H9 (cell line): ENCODE data around the gene FBXL2. TPM values are rescaled to one million over a fixed set of nuclear protein-coding genes. Genes with fewer than 3 reads are reported as not detected.

Experiments
- DNase-seq: peaks from one replicate; pipeline ENCODE4 v3.0.0-alpha.2; 2017
- H2AFZ ChIP-seq: one replicate; pipeline ENCODE4 v1.6.1; 2013; ENCODE audit warnings: mild to moderate bottlenecking, low read length, control low read depth, moderate library complexity
- H2AK5ac ChIP-seq: 2 replicates; pipeline ENCODE4 v1.6.1; 2013; ENCODE audit warnings: low read length, control low read depth, mixed read lengths; ENCODE audit not compliant: insufficient read length
- H2BK120ac ChIP-seq: one replicate; pipeline ENCODE4 v1.6.1; 2013; ENCODE audit warnings: low read depth, mild to moderate bottlenecking, low read length, control low read depth, inconsistent platforms; ENCODE audit not compliant: poor library complexity, severe bottlenecking
- H2BK12ac ChIP-seq: 2 replicates; pipeline ENCODE4 v1.6.1; 2013; ENCODE audit warnings: low read length, control low read depth, mixed read lengths, low read depth; ENCODE audit not compliant: insufficient read length
- H2BK15ac ChIP-seq: 2 replicates; pipeline ENCODE4 v1.6.1; 2013; ENCODE audit warnings: low read depth, low read length, control low read depth
- H2BK20ac ChIP-seq: one replicate; pipeline ENCODE4 v1.6.1; 2013; ENCODE audit warnings: low read depth, mild to moderate bottlenecking, low read length, control low read depth, inconsistent platforms; ENCODE audit not compliant: poor library complexity, severe bottlenecking
- H2BK5ac ChIP-seq: 2 replicates; pipeline ENCODE4 v1.6.1; 2013; ENCODE audit warnings: low read length, control low read depth, mixed read lengths; ENCODE audit not compliant: insufficient read length
- H3K14ac ChIP-seq: 2 replicates; pipeline ENCODE4 v1.6.1; 2013; ENCODE audit warnings: low read length, control low read depth; ENCODE audit not compliant: insufficient read depth
- H3K18ac ChIP-seq: 2 replicates; pipeline ENCODE4 v1.6.1; 2013; ENCODE audit warnings: low read depth, mild to moderate bottlenecking, mixed read lengths, low read length, control low read depth; ENCODE audit not compliant: insufficient read length
- H3K23ac ChIP-seq: 2 replicates; pipeline ENCODE4 v1.6.1; 2013; ENCODE audit warnings: low read length, control low read depth, mixed read lengths, low read depth; ENCODE audit not compliant: insufficient read length
- H3K23me2 ChIP-seq: 2 replicates; pipeline ENCODE4 v1.6.1; 2013; ENCODE audit warnings: low read depth, mild to moderate bottlenecking, mixed read lengths, low read length, control low read depth; ENCODE audit not compliant: insufficient read length, poor library complexity, severe bottlenecking
- H3K27ac ChIP-seq: 2 replicates; pipeline ENCODE4 v1.5.1; 2013; ENCODE audit warnings: low read length, control low read depth, mixed read lengths, low read depth; ENCODE audit not compliant: insufficient read length
- H3K27me3 ChIP-seq: 2 replicates; pipeline ENCODE4 v1.6.1; 2013; ENCODE audit warnings: low read length, control low read depth, inconsistent platforms; ENCODE audit not compliant: insufficient read depth
- H3K4ac ChIP-seq: 2 replicates; pipeline ENCODE4 v1.6.1; 2013; ENCODE audit warnings: low read depth, mild to moderate bottlenecking, control low read depth, inconsistent platforms, low read length, moderate library complexity
- H3K4me1 ChIP-seq: 2 replicates; pipeline ENCODE4 v1.6.1; 2013; ENCODE audit warnings: low read length, control low read depth, inconsistent platforms; ENCODE audit not compliant: insufficient read depth
- H3K4me2 ChIP-seq: 2 replicates; pipeline ENCODE4 v1.6.1; 2013; ENCODE audit warnings: low read length, control low read depth, mixed read lengths; ENCODE audit not compliant: insufficient read length, insufficient read depth
- H3K56ac ChIP-seq: 2 replicates; pipeline ENCODE4 v1.6.1; 2013; ENCODE audit warnings: low read depth, mild to moderate bottlenecking, mixed read lengths, low read length, control low read depth; ENCODE audit not compliant: insufficient read length
- H3K79me1 ChIP-seq: 2 replicates; pipeline ENCODE4 v1.6.1; 2013; ENCODE audit warnings: low read depth, mild to moderate bottlenecking, moderate library complexity, low read length, control low read depth, inconsistent platforms; ENCODE audit not compliant: insufficient read depth, poor library complexity, severe bottlenecking
- H3K79me2 ChIP-seq: 2 replicates; pipeline ENCODE4 v1.6.1; 2013; ENCODE audit warnings: low read length, control low read depth, inconsistent platforms; ENCODE audit not compliant: insufficient read depth
- H3K9ac ChIP-seq: 2 replicates; pipeline ENCODE4 v1.6.1; 2013; ENCODE audit warnings: low read length, control low read depth, mixed read lengths; ENCODE audit not compliant: insufficient read length; ENCODE audit errors: extremely low read depth
- H3K9me3 ChIP-seq: one replicate; pipeline ENCODE4 v1.6.1; 2013; ENCODE audit warnings: low read depth, low read length, inconsistent platforms; ENCODE audit not compliant: control insufficient read depth
- H3T11ph ChIP-seq: one replicate; pipeline ENCODE4 v1.6.1; 2013; ENCODE audit warnings: mild to moderate bottlenecking, low read length, control low read depth, inconsistent platforms
- H4K20me1 ChIP-seq: one replicate; pipeline ENCODE4 v1.6.1; 2013; ENCODE audit not compliant: control insufficient read depth, insufficient read length, insufficient read depth
- H4K5ac ChIP-seq: 2 replicates; pipeline ENCODE4 v1.6.1; 2013; ENCODE audit warnings: low read depth, mild to moderate bottlenecking, mixed read lengths, low read length, control low read depth; ENCODE audit not compliant: insufficient read length
- H4K8ac ChIP-seq: replicated peaks from 2 replicates; pipeline ENCODE4 v1.6.1; 2013; ENCODE audit warnings: low read length, control low read depth, mixed read lengths, low read depth; ENCODE audit not compliant: insufficient read length
- H4K91ac ChIP-seq: 2 replicates; pipeline ENCODE4 v1.6.1; 2013; ENCODE audit warnings: low read depth, mild to moderate bottlenecking, moderate library complexity, mixed read lengths, low read length, control low read depth; ENCODE audit not compliant: insufficient read length
- H3K27ac Mint-ChIP-seq, 3 experiments: 2 replicates in 2 of 3; 3 replicates in 1 of 3; pipeline ENCODE4 v1.8.0; 2020 to 2021; ENCODE audit warnings: mixed read lengths in 3 of 3, mild to moderate bottlenecking in 1 of 3, moderate library complexity in 1 of 3
- H3K27me3 Mint-ChIP-seq: 2 replicates; pipeline ENCODE4 v1.8.0; 2021; ENCODE audit warnings: low read depth, mild to moderate bottlenecking, moderate library complexity, mixed read lengths
- H3K36me3 Mint-ChIP-seq, 3 experiments: 2 replicates in 2 of 3; 3 replicates in 1 of 3; pipeline ENCODE4 v1.8.0; 2020 to 2021; ENCODE audit warnings: low read depth in 3 of 3, mixed read lengths in 3 of 3; ENCODE audit not compliant: insufficient read depth in 1 of 3
- H3K4me1 Mint-ChIP-seq, 2 experiments: 2 replicates each; pipeline ENCODE4 v1.8.0; 2020; ENCODE audit warnings: mixed read lengths in 2 of 2
- H3K4me3 Mint-ChIP-seq, 2 experiments: 2 replicates in 1 of 2; 3 replicates in 1 of 2; pipeline ENCODE4 v1.8.0; 2020 to 2021; ENCODE audit warnings: mild to moderate bottlenecking in 2 of 2, mixed read lengths in 2 of 2, moderate library complexity in 1 of 2
- H3K9me3 Mint-ChIP-seq, 2 experiments: 2 replicates in 1 of 2; 3 replicates in 1 of 2; pipeline ENCODE4 v1.8.0; 2020; ENCODE audit warnings: mild to moderate bottlenecking in 2 of 2, mixed read lengths in 2 of 2, moderate library complexity in 1 of 2
- WGBS: extraction: QIAGEN DNeasy Blood & Tissue Kit; methylation state at CpG from one replicate; pipeline ENCODE4 v1.1.7; 2013; ENCODE audit warnings: missing lambda C conversion rate, low lambda C conversion rate, mixed read lengths; ENCODE audit not compliant: insufficient read length; ENCODE audit errors: extremely low coverage; 5-methylcytosine and 5-hydroxymethylcytosine counted together
- total RNA-seq: library from RNA; stranded (reverse); gene quantifications from 2 replicates; pipeline ENCODE4 v1.2.1, GENCODE V29; 2021
- TF ChIP-seq, protein P1 (sequence below): fragments of 200-600 bp; sonication (generic); conservative IDR thresholded peaks from 3 replicates; pipeline ENCODE4 v1.8.0; 2021; ENCODE audit warnings: antibody characterized with exemption, mild to moderate bottlenecking

The FBXL2 gene
- total RNA-seq, 1 experiment from 2014 or later, result 2.7 TPM

DNA sequence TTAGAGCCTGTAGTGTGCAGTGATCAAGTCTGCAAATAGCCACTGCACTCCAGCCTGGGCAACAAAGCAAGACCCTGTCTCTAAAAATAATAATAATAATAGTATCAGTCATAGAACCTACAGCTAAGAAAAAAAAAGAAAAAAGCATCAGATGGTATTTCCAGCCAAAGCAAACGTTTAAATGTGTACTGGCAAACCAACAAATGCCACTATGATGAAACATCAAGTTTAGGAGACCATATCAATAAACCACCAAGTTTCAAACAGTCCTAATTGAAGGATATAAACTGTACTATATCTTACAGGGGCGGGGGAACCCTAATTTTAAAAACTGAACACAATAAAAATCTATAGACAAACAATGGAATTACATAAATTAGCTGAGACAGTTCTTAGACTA, 156.6 kb downstream of the FBXL2 start:
- Histone ChIP-seq H3K23ac (no peak overlapping the region), H2AFZ (no peak overlapping the region), H4K5ac (no peak overlapping the region), H3K27ac (no peak overlapping the region), H3K9ac (no peak overlapping the region), H3K23me2 (peaks cover 8% of the 10 kb centered on the region), H3K18ac (no peak overlapping the region), H2AK5ac (no peak overlapping the region), H3K4ac (no peak overlapping the region), H2BK12ac (no peak overlapping the region), H3K56ac (no peak overlapping the region), H3K79me1 (peaks cover 5% of the 10 kb centered on the region), H2BK5ac (no peak overlapping the region), H3K27me3 (no peaks in the 10 kb centered on the region), H4K20me1 (no peaks in the 10 kb centered on the region), H3T11ph (no peak overlapping the region), H4K91ac (no peak overlapping the region), H3K4me1 (peaks cover 15% of the 10 kb centered on the region), H3K79me2 (peaks cover 68% of the 10 kb centered on the region), H3K4me2 (no peak overlapping the region), H2BK120ac (no peak overlapping the region), H3K14ac (no peak overlapping the region), H4K8ac (no peak overlapping the region), H2BK20ac (no peak overlapping the region), H2BK15ac (no peak overlapping the region), H3K9me3 (no peaks in the 10 kb centered on the region)
- no peak overlapping the region; a peak in 1 of 7 replicates for H3K27ac Mint-ChIP-seq
- H3K4me1 Mint-ChIP-seq, result peaks cover 64 to 68% of the 10 kb centered on the region in 2 experiments
- H3K9me3 Mint-ChIP-seq, result no peaks in the 10 kb centered on the region
- DNase-seq, result no peak
- TF ChIP-seq, protein P1, sequence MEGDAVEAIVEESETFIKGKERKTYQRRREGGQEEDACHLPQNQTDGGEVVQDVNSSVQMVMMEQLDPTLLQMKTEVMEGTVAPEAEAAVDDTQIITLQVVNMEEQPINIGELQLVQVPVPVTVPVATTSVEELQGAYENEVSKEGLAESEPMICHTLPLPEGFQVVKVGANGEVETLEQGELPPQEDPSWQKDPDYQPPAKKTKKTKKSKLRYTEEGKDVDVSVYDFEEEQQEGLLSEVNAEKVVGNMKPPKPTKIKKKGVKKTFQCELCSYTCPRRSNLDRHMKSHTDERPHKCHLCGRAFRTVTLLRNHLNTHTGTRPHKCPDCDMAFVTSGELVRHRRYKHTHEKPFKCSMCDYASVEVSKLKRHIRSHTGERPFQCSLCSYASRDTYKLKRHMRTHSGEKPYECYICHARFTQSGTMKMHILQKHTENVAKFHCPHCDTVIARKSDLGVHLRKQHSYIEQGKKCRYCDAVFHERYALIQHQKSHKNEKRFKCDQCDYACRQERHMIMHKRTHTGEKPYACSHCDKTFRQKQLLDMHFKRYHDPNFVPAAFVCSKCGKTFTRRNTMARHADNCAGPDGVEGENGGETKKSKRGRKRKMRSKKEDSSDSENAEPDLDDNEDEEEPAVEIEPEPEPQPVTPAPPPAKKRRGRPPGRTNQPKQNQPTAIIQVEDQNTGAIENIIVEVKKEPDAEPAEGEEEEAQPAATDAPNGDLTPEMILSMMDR, result no peak
- H3K36me3 Mint-ChIP-seq, result peaks cover 0 to 2% (median 0%) of the 10 kb centered on the region in 3 experiments; a peak in 1 of 7 replicates
- H3K27me3 Mint-ChIP-seq, result no peaks in the 10 kb centered on the region
- no CpG with 5 or more reads among the region's 2 CpGs for WGBS
- no peak overlapping the region for H3K4me3 Mint-ChIP-seq

Other genes starting within 250 kb of the FBXL2 start
- gene GLB1, start 180.3 kb upstream of the FBXL2 start, total RNA-seq, result 51.8 and 55.0 TPM in 2 replicates
- gene TMPPE, start 180.3 kb upstream of the FBXL2 start, total RNA-seq, result 6.6 and 7.7 TPM in 2 replicates
- 159 and 166 TPM in 2 replicates for gene CRTAP, start 163.4 kb upstream of the FBXL2 start, total RNA-seq
- gene SUSD5, start 58.6 kb upstream of the FBXL2 start, total RNA-seq, result 4.5 and 4.9 TPM in 2 replicates
- gene UBP1, start 163.0 kb downstream of the FBXL2 start, total RNA-seq, result 101 and 103 TPM in 2 replicates